ENCODE data around the gene CAPN15. TPM values are rescaled to one million over a fixed set of nuclear protein-coding genes. Genes with fewer than 3 reads are reported as not detected.

CAPN15 gene
- total RNA-seq, 4 donors from 2014 or later, result 24.9 to 44.7 (median 43.3) TPM

DNA sequence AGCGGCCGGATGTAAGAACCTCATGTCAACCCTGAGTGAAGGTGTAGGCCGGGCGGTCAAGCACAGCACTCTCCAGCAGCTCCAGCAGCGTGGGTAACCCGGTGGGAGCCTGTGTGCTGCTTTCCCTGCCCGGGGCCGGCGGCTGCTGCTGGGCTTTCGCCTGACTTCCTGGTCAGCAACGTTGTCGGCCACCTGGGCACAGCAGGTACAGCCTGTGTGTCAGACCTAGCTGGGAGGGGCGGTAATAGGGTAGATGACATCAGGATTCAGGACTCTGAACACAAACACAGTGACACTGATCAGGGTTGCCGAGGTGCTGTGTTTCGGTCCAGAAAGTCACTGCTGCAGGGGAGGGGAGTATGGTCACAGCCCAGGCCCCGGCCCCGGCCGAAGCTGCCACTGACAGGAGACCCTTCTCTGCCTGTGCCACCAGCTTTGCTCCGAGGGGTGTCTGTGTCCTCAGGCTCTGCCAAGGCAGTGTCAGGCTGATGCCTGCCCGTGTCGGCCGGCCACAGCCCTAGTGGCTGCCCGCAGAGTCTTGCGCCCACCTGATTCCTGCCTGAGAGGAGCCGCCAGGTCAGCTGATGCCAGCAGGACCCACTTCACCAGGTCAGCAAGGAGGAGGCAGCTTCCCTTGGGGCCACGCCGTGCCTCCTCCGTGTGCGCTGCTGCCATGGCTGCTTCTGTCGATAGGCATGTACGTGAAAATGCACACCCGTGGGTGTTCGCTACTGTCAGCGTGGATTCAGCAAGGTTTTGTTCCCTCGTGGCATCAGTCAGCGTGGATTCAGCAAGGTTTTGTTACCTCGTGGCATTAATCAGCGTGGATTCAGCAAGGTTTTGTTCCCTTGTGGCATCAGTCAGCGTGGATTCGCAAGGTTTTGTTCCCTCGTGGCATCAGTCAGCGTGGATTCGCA is 71.6 kb downstream of the CAPN15 start:
- TF ChIP-seq EP300 (IDR thresholded peaks at IDR 0.05), result no peak
- DNase-seq (ENCODE audit: extremely low spot score), result no peak
- intact Hi-C loops (cut with DNase I), result no loop called here
- 97% methylated on average over 35 of the region's 43 CpGs for WGBS
- no peaks in the 10 kb centered on the region for H3K27me3 ChIP-seq
- H3K9me3 ChIP-seq, result no peaks in the 10 kb centered on the region
- H3K27ac ChIP-seq (replicated peaks in 1 of 4), result no peak overlapping the region
- H3K36me3 ChIP-seq, result peaks cover 0 to 33% (median 20%) of the 10 kb centered on the region in 4 donors
- peaks cover 0 to 12% (median 0%) of the 10 kb centered on the region in 4 donors for H3K4me1 ChIP-seq
- H3K4me3 ChIP-seq, result no peak overlapping the region

- H3K27me3 ChIP-seq, result no peaks in the 10 kb centered on the region
- intact Hi-C loops (cut with DNase I), result no loop called here
- H3K4me3 ChIP-seq, result no peak overlapping the region
- peaks cover 0 to 29% (median 18%) of the 10 kb centered on the region in 4 donors for H3K36me3 ChIP-seq
- 49% methylated on average over 7 of the region's 7 CpGs for WGBS
- no peaks in the 10 kb centered on the region for H3K9me3 ChIP-seq
- H3K27ac ChIP-seq (replicated peaks in 1 of 4), result no peak overlapping the region
- DNase-seq (ENCODE audit: extremely low spot score), result no peak
- TF ChIP-seq POLR2AphosphoS5 (IDR thresholded peaks at IDR 0.05) (no peak), EP300 (IDR thresholded peaks at IDR 0.05) (no peak), POLR2A (IDR thresholded peaks at IDR 0.05; ENCODE audit: low read depth) (no peak)
- TF ChIP-seq, protein P1, sequence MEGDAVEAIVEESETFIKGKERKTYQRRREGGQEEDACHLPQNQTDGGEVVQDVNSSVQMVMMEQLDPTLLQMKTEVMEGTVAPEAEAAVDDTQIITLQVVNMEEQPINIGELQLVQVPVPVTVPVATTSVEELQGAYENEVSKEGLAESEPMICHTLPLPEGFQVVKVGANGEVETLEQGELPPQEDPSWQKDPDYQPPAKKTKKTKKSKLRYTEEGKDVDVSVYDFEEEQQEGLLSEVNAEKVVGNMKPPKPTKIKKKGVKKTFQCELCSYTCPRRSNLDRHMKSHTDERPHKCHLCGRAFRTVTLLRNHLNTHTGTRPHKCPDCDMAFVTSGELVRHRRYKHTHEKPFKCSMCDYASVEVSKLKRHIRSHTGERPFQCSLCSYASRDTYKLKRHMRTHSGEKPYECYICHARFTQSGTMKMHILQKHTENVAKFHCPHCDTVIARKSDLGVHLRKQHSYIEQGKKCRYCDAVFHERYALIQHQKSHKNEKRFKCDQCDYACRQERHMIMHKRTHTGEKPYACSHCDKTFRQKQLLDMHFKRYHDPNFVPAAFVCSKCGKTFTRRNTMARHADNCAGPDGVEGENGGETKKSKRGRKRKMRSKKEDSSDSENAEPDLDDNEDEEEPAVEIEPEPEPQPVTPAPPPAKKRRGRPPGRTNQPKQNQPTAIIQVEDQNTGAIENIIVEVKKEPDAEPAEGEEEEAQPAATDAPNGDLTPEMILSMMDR (IDR thresholded peaks at IDR 0.05), result no peak
- H3K4me1 ChIP-seq, result no peaks in the 10 kb centered on the region
Measured at GRCh38 chr16:600781-601180, 73.3 kb downstream of the CAPN15 start.

- peaks cover 0 to 18% (median 9%) of the 10 kb centered on the region in 4 donors for H3K36me3 ChIP-seq
- no peak overlapping the region for H3K27ac ChIP-seq (replicated peaks in 1 of 4)
- H3K27me3 ChIP-seq, result no peaks in the 10 kb centered on the region
- intact Hi-C loops (cut with DNase I), result no loop called here
- H3K4me3 ChIP-seq, result no peak overlapping the region
- no peaks in the 10 kb centered on the region for H3K4me1 ChIP-seq
- H3K9me3 ChIP-seq, result no peaks in the 10 kb centered on the region
- DNase-seq (ENCODE audit: extremely low spot score), result no peak
- TF ChIP-seq POLR2A (IDR thresholded peaks at IDR 0.05; ENCODE audit: low read depth), result no peak
- no peak for TF ChIP-seq EP300 (IDR thresholded peaks at IDR 0.05)
- no peak for TF ChIP-seq POLR2AphosphoS5 (IDR thresholded peaks at IDR 0.05)
- TF ChIP-seq, protein P1 (IDR thresholded peaks at IDR 0.05), result no peak
- WGBS, result 86% methylated on average over 5 of the region's 5 CpGs
Measured at GRCh38 chr16:603933-604332, 76.4 kb downstream of the CAPN15 start.

Small RNA genes lying within 50 kb of the gene (small RNA-seq; reads per million reads assigned to genes)
- gene MIR3176 (0 to 0.56 (median 0.17) reads per million in 3 donors), gene MIR5587 (0 reads per million in 3 donors), gene Z98883.1 (0 reads per million in 3 donors)

Other genes starting within 250 kb of the CAPN15 start
- 1 to 10 TPM in 3 of 4 donors, under 1 TPM in 1; 0.80 to 4.8 (median 3.0) TPM for gene ARHGDIG, start 247.1 kb upstream of the CAPN15 start, total RNA-seq
- gene PDIA2, start 244.5 kb upstream of the CAPN15 start, total RNA-seq, result 1 to 10 TPM in 2 of 4 donors, under 1 TPM in 1, not detected in 1; 0.23 to 1.2 (median 1.0) TPM
- gene AXIN1, start 175.0 kb upstream of the CAPN15 start, total RNA-seq, result 10 to 100 TPM; 24.1 to 56.2 (median 44.1) TPM
- 10 to 100 TPM; 53.6 to 93.8 (median 69.5) TPM for gene MRPL28, start 157.2 kb upstream of the CAPN15 start, total RNA-seq
- gene PGAP6, start 145.7 kb upstream of the CAPN15 start, total RNA-seq, result 10 to 100 TPM; 32.8 to 53.5 (median 46.3) TPM
- gene NME4, start 130.5 kb upstream of the CAPN15 start, total RNA-seq, result 100 to 1,000 TPM; 114 to 158 (median 124) TPM
- 10 to 100 TPM; 11.8 to 18.3 (median 17.4) TPM for gene DECR2, start 125.8 kb upstream of the CAPN15 start, total RNA-seq
- 10 to 100 TPM; 50.3 to 77.9 (median 58.8) TPM for gene RAB11FIP3, start 102.1 kb upstream of the CAPN15 start, total RNA-seq
- not detected for gene PRR35, start 32.7 kb downstream of the CAPN15 start, total RNA-seq
- gene NHLRC4, start 39.3 kb downstream of the CAPN15 start, total RNA-seq, result 1 to 10 TPM; 1.2 to 2.6 (median 1.9) TPM
- 10 to 100 TPM; 36.1 to 46.4 (median 40.7) TPM for gene PIGQ, start 42.3 kb downstream of the CAPN15 start, total RNA-seq
- 10 to 100 TPM; 20.8 to 25.3 (median 23.0) TPM for gene RAB40C, start 62.4 kb downstream of the CAPN15 start, total RNA-seq
- under 1 TPM; 0.33 to 0.80 (median 0.43) TPM for gene WFIKKN1, start 103.3 kb downstream of the CAPN15 start, total RNA-seq
- 100 to 1,000 TPM; 129 to 166 (median 142) TPM for gene METTL26, start 108.6 kb downstream of the CAPN15 start, total RNA-seq
- 10 to 100 TPM; 50.7 to 65.4 (median 59.1) TPM for gene MCRIP2, start 114.1 kb downstream of the CAPN15 start, total RNA-seq
- 10 to 100 TPM in 3 of 4 donors, 1 to 10 TPM in 1; 8.2 to 22.7 (median 16.5) TPM for gene WDR90, start 121.7 kb downstream of the CAPN15 start, total RNA-seq
- gene RHOT2, start 140.4 kb downstream of the CAPN15 start, total RNA-seq, result 10 to 100 TPM; 34.5 to 67.5 (median 58.6) TPM
- gene RHBDL1, start 148.0 kb downstream of the CAPN15 start, total RNA-seq, result 1 to 10 TPM in 1 of 4 donors, under 1 TPM in 3; 0.17 to 2.0 (median 0.66) TPM
- gene STUB1, start 152.7 kb downstream of the CAPN15 start, total RNA-seq, result 100 to 1,000 TPM; 155 to 215 (median 178) TPM
- 100 to 1,000 TPM in 1 of 4 donors, 10 to 100 TPM in 3; 73.2 to 114 (median 88.1) TPM for gene JMJD8, start 156.6 kb downstream of the CAPN15 start, total RNA-seq
- 10 to 100 TPM in 2 of 4 donors, 1 to 10 TPM in 2; 7.0 to 14.9 (median 11.1) TPM for gene WDR24, start 162.7 kb downstream of the CAPN15 start, total RNA-seq
- 1 to 10 TPM in 1 of 4 donors, under 1 TPM in 3; 0.42 to 1.2 (median 0.51) TPM for gene FBXL16, start 178.1 kb downstream of the CAPN15 start, total RNA-seq
- gene METRN, start 187.4 kb downstream of the CAPN15 start, total RNA-seq, result 100 to 1,000 TPM in 1 of 4 donors, 10 to 100 TPM in 3; 56.5 to 143 (median 78.0) TPM
- 10 to 100 TPM; 26.5 to 48.6 (median 40.3) TPM for gene ANTKMT, start 193.4 kb downstream of the CAPN15 start, total RNA-seq
- gene CCDC78, start 198.7 kb downstream of the CAPN15 start, total RNA-seq, result 1 to 10 TPM in 1 of 4 donors, under 1 TPM in 3; 0.33 to 2.5 (median 0.61) TPM
- gene HAGHL, start 199.4 kb downstream of the CAPN15 start, total RNA-seq, result 1 to 10 TPM; 1.7 to 5.6 (median 4.5) TPM
- gene CIAO3, start 213.3 kb downstream of the CAPN15 start, total RNA-seq, result 10 to 100 TPM; 19.4 to 33.3 (median 30.2) TPM
- gene MSLN, start 233.0 kb downstream of the CAPN15 start, total RNA-seq, result under 1 TPM in 1 of 4 donors, not detected in 3; 0.39 TPM

Measured in esophagus muscularis mucosa (tissue), 4 donors.